Endodermal cell (in vitro differentiated cells): ENCODE measurements around the gene SIX4. TPM values are rescaled to one million over a fixed set of nuclear protein-coding genes. Genes with fewer than 3 reads are reported as not detected.

ENCODE experiments used
- DNase-seq: peaks from one replicate; pipeline ENCODE4 v3.0.0-alpha.2; 2017
- H3K27ac ChIP-seq: 2 replicates; pipeline ENCODE4 v1.5.1; 2013; ENCODE audit warnings: mild to moderate bottlenecking, low read depth, low read length, moderate library complexity
- H3K27me3 ChIP-seq: 2 replicates; pipeline ENCODE4 v1.6.1; 2013; ENCODE audit warnings: mild to moderate bottlenecking, low read length, moderate library complexity; ENCODE audit not compliant: insufficient read depth, control insufficient read depth, poor library complexity, severe bottlenecking
- H3K36me3 ChIP-seq: 2 replicates; pipeline ENCODE4 v1.7.0; 2013; ENCODE audit warnings: mild to moderate bottlenecking, low read length, moderate library complexity; ENCODE audit not compliant: control insufficient read depth, insufficient read depth
- H3K4me1 ChIP-seq: one replicate; pipeline ENCODE4 v1.7.0; 2013; ENCODE audit warnings: low read length; ENCODE audit not compliant: control insufficient read depth, insufficient read depth
- H3K4me3 ChIP-seq: 2 replicates; pipeline ENCODE4 v1.5.1; 2013; ENCODE audit warnings: mild to moderate bottlenecking, low read length, moderate library complexity
- H3K9ac ChIP-seq: 2 replicates; pipeline ENCODE4 v1.6.1; 2013; ENCODE audit warnings: mild to moderate bottlenecking, low read length, moderate library complexity; ENCODE audit not compliant: poor library complexity, severe bottlenecking; ENCODE audit errors: extremely low read depth
- H3K9me3 ChIP-seq: 2 replicates; pipeline ENCODE4 v1.6.1; 2013; ENCODE audit warnings: mild to moderate bottlenecking, low read length, moderate library complexity; ENCODE audit not compliant: control insufficient read depth
- H3K27ac Mint-ChIP-seq: 2 replicates; pipeline ENCODE4 v1.8.0; 2020; ENCODE audit warnings: mixed read lengths
- H3K27me3 Mint-ChIP-seq: 2 replicates; pipeline ENCODE4 v1.8.0; 2021; ENCODE audit warnings: mild to moderate bottlenecking, mixed read lengths; ENCODE audit not compliant: insufficient read depth
- H3K36me3 Mint-ChIP-seq: 2 replicates; pipeline ENCODE4 v1.8.0; 2020; ENCODE audit warnings: low read depth, mixed read lengths
- H3K4me1 Mint-ChIP-seq: 2 replicates; pipeline ENCODE4 v1.8.0; 2020; ENCODE audit warnings: mixed read lengths
- H3K4me3 Mint-ChIP-seq: 2 replicates; pipeline ENCODE4 v1.8.0; 2020; ENCODE audit warnings: mild to moderate bottlenecking, moderate library complexity, mixed read lengths
- H3K9me3 Mint-ChIP-seq: 2 replicates; pipeline ENCODE4 v1.8.0; 2020; ENCODE audit warnings: mild to moderate bottlenecking, mixed read lengths
- WGBS, 2 experiments: methylation state at CpG; one replicate each; pipeline versions ENCODE4 v1.1.5 to v1.1.7; 2013; ENCODE audit warnings: missing lambda C conversion rate in 2 of 2, mixed read lengths in 1 of 2; ENCODE audit not compliant: insufficient coverage in 1 of 2, insufficient read length in 1 of 2; 5-methylcytosine and 5-hydroxymethylcytosine counted together
- total RNA-seq, 2 donors: library from RNA; stranded (reverse); fragmentation: NEBNext Ultra II Directional in 1 of 2; extraction: Animal tissue kit (Norgen Biotek cat#: 25700) in 1 of 2; gene quantifications; 2 replicates in 1 of 2; 3 replicates in 1 of 2; pipeline ENCODE4 v1.2.1, GENCODE V29; 2021
- TF ChIP-seq, protein P1 (sequence below): fragments of 200-600 bp; sonication (generic); conservative IDR thresholded peaks from 2 replicates; pipeline ENCODE4 v1.5.0; 2021; ENCODE audit warnings: antibody characterized with exemption, mild to moderate bottlenecking

SIX4 gene
- total RNA-seq, 2 donors from 2014 or later = 5.6 to 9.8 TPM

DNA sequence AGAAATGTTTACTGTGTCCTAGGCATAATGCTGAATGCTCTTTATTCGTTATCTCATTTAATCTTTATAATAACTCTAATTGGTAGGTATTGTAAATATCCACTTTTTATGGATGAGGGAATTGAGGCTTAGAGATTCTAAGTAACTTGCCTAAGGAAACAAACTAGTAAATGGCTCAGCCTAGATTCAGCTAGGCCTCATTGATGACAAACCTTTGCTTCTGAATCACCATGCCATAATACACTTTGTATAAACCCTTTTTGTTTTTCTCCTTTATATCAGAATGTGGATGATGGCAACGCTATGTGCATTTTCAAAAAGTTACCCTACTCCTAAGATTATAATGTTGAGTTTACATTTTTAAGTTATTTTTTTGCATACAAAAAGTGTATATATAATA is 44.5 kb upstream of the SIX4 start:
- H3K27me3 Mint-ChIP-seq = no peaks in the 10 kb centered on the region
- peaks cover 4% of the 10 kb centered on the region for H3K4me1 ChIP-seq
- no peak overlapping the region for H3K4me3 Mint-ChIP-seq
- no peaks in the 10 kb centered on the region for H3K9me3 ChIP-seq
- no peak overlapping the region for H3K27ac ChIP-seq
- no peaks in the 10 kb centered on the region for H3K9me3 Mint-ChIP-seq
- H3K4me3 ChIP-seq = no peak overlapping the region
- no peaks in the 10 kb centered on the region for H3K27me3 ChIP-seq
- H3K36me3 ChIP-seq = no peaks in the 10 kb centered on the region
- H3K36me3 Mint-ChIP-seq = no peaks in the 10 kb centered on the region
- peaks cover 9% of the 10 kb centered on the region for H3K4me1 Mint-ChIP-seq
- TF ChIP-seq, protein P1, sequence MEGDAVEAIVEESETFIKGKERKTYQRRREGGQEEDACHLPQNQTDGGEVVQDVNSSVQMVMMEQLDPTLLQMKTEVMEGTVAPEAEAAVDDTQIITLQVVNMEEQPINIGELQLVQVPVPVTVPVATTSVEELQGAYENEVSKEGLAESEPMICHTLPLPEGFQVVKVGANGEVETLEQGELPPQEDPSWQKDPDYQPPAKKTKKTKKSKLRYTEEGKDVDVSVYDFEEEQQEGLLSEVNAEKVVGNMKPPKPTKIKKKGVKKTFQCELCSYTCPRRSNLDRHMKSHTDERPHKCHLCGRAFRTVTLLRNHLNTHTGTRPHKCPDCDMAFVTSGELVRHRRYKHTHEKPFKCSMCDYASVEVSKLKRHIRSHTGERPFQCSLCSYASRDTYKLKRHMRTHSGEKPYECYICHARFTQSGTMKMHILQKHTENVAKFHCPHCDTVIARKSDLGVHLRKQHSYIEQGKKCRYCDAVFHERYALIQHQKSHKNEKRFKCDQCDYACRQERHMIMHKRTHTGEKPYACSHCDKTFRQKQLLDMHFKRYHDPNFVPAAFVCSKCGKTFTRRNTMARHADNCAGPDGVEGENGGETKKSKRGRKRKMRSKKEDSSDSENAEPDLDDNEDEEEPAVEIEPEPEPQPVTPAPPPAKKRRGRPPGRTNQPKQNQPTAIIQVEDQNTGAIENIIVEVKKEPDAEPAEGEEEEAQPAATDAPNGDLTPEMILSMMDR = no peak
- H3K9ac ChIP-seq = no peak overlapping the region
- no CpG with 5 or more reads among the region's 2 CpGs for WGBS, 2 experiments
- H3K27ac Mint-ChIP-seq = no peak overlapping the region
- no peak for DNase-seq

DNA sequence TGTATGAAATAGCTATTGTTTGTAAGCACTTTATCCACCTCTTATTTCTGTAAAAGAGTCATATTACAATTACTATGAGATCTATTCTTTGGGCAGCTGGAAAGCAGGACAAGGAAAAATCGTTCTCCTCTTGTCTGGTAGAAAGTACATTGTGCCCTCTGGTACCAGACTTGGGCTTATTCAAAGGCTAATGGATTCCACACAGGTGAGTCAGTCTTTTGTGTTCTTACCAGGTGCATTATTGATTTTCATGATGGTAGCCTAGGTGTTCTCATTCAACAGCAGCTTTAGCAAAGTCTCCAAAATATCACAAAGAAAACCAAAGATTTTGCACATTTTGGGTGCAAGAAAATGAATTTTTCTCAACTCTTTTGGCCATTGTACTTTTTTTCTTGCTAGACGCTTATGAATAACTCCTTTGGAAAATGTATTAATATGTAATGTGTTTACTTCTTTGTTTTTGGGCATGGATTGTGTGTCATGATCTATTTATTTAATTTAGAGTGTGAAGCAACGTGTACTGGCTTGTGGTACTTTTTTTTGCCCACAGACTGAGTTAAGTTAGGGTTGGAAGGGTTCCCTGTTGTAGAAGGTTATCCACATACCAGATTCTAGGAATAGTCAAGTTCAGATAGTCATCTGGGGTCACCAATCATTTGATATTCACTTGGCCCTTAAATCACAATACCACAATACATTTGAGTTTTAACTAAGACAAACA is 36.7 kb upstream of the SIX4 start:
- DNase-seq = no peak
- H3K4me1 ChIP-seq = peaks cover 4% of the 10 kb centered on the region
- no peaks in the 10 kb centered on the region for H3K27me3 ChIP-seq
- TF ChIP-seq, protein P1 = no peak
- H3K9me3 Mint-ChIP-seq = no peaks in the 10 kb centered on the region
- WGBS, 2 experiments = 51% methylated on average over 3 of the region's 3 CpGs; no CpG with 5 or more reads in 1 of the 2 experiments
- H3K27ac ChIP-seq = no peak overlapping the region
- no peaks in the 10 kb centered on the region for H3K36me3 ChIP-seq
- H3K9ac ChIP-seq = no peak overlapping the region
- H3K36me3 Mint-ChIP-seq = no peaks in the 10 kb centered on the region
- H3K27me3 Mint-ChIP-seq = no peaks in the 10 kb centered on the region
- no peak overlapping the region for H3K4me3 Mint-ChIP-seq
- H3K4me1 Mint-ChIP-seq = peaks cover 35% of the 10 kb centered on the region
- H3K9me3 ChIP-seq = no peaks in the 10 kb centered on the region
- H3K27ac Mint-ChIP-seq = peak overlapping the region; percentile 89
- no peak overlapping the region for H3K4me3 ChIP-seq

DNA sequence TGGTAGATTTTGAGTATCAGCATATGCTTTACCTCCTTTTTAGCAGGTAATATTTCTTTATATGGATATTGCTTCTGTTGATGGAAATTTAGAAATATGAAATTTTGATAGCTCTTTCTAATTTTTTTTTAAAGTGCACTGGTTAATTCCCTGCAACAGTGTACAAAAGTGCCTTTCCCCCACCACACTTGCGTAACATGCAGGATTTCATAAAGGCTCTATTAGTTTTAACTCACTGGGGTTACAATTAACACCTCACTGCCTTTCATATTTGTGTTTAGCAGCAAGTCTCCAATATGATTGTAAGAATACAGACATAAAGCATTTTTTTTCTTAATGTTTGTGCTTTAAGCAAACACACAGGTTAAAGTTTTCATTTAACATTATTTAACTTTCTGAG is 36.1 kb upstream of the SIX4 start:
- no peaks in the 10 kb centered on the region for H3K36me3 ChIP-seq
- no peak for DNase-seq
- Mint-ChIP-seq H3K27ac (peak overlapping the region; percentile 89), H3K9me3 (no peaks in the 10 kb centered on the region), H3K27me3 (no peaks in the 10 kb centered on the region), H3K36me3 (no peaks in the 10 kb centered on the region), H3K4me1 (peaks cover 35% of the 10 kb centered on the region), H3K4me3 (no peak overlapping the region)
- H3K9me3 ChIP-seq = no peaks in the 10 kb centered on the region
- peaks cover 4% of the 10 kb centered on the region for H3K4me1 ChIP-seq
- no peaks in the 10 kb centered on the region for H3K27me3 ChIP-seq
- no peak overlapping the region for H3K27ac ChIP-seq
- no peak overlapping the region for H3K9ac ChIP-seq
- 100% methylated on average over 1 of the region's 1 CpG; no CpG with 5 or more reads in 1 of the 2 experiments for WGBS, 2 experiments
- H3K4me3 ChIP-seq = no peak overlapping the region
- TF ChIP-seq, protein P1 = no peak
